Activated CD4-positive, CD25-positive, alpha-beta regulatory T cell treated with anti-CD3 and anti-CD28 coated beads, Interleukin-2, amount 50 U/mL, for 72 hours (primary cell): ENCODE results near the gene CHST9.

Experiments used
- DNase-seq: peaks from one replicate; pipeline ENCODE4 v3.0.0; 2021

Gene CHST9

GRCh38 chr18:26925313-26925712 is 259.8 kb downstream of the CHST9 start:
- DNase-seq = no peak

- no peak for DNase-seq
Observed at GRCh38 chr18:26922313-26922712, 262.8 kb downstream of the CHST9 start.

GRCh38 chr18:26920644-26921043 is 264.5 kb downstream of the CHST9 start:
- no peak for DNase-seq

GRCh38 chr18:26919627-26920026 is 265.5 kb downstream of the CHST9 start:
- DNase-seq = no peak

- DNase-seq = no peak
Observed at GRCh38 chr18:26919201-26919600, 265.9 kb downstream of the CHST9 start.

GRCh38 chr18:26911840-26912239 is 273.3 kb downstream of the CHST9 start:
- no peak for DNase-seq

GRCh38 chr18:26909599-26910290 is 275.4 kb downstream of the CHST9 start:
- DNase-seq = no peak

GRCh38 chr18:26908906-26909305 is 276.2 kb downstream of the CHST9 start:
- no peak for DNase-seq

GRCh38 chr18:26902291-26902690 is 282.8 kb downstream of the CHST9 start:
- no peak for DNase-seq

- no peak for DNase-seq
Observed at GRCh38 chr18:26901020-26901419, 284.1 kb downstream of the CHST9 start.

GRCh38 chr18:26894426-26894825 is 290.7 kb downstream of the CHST9 start:
- no peak for DNase-seq

GRCh38 chr18:26893996-26894395 is 291.1 kb downstream of the CHST9 start:
- DNase-seq = no peak

- no peak for DNase-seq
Observed at GRCh38 chr18:26888259-26888658, 296.8 kb downstream of the CHST9 start.

GRCh38 chr18:26875040-26875654 is 310.0 kb downstream of the CHST9 start:
- no peak for DNase-seq

- no peak for DNase-seq
Observed at GRCh38 chr18:26874283-26874682, 310.8 kb downstream of the CHST9 start.

GRCh38 chr18:26869640-26870039 is 315.5 kb downstream of the CHST9 start:
- no peak for DNase-seq

- DNase-seq = no peak
Observed at GRCh38 chr18:26868968-26869586, 316.0 kb downstream of the CHST9 start.

- DNase-seq = no peak
Observed at GRCh38 chr18:26867471-26867870, 317.6 kb downstream of the CHST9 start.

- no peak for DNase-seq
Observed at GRCh38 chr18:26865557-26865956, 319.6 kb downstream of the CHST9 start, which contains the start of gene AQP4. AQP4 (minus strand) TSS chr18:26865707; CDS start chr18:26865689, 18 bp downstream.

GRCh38 chr18:26864658-26865057 is 320.4 kb downstream of the CHST9 start:
- DNase-seq = no peak

- no peak for DNase-seq
Observed at GRCh38 chr18:26863921-26864497, 321.1 kb downstream of the CHST9 start.

GRCh38 chr18:26863122-26863879 is 321.8 kb downstream of the CHST9 start:
- no peak for DNase-seq

GRCh38 chr18:26862084-26862483 is 323.0 kb downstream of the CHST9 start:
- no peak for DNase-seq
